ENCODE results near the gene MAT1A.
"Not testable (repeated sequence)": the region's sequence is repeated elsewhere in the genome, so short reads cannot be mapped to it uniquely, and the experiment has no call there.

DNA sequence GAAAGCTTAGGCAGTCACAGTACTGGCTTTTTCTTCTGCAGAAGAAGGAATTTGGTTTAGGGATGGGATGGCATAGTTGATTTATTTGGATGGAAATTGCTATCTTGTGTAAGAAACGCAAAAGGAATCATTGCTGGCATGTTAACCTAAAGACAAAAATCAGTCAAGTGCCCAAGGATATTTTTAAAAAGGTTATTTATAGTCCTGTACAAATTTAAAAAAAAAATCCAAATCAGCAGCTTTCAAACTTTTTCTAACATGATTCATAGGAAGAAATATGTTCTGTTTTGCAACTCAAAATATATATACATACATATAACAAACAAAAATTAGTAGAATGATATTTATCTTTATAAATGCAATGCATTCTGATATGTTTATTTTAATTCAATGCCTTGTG is 55.6 kb downstream of the MAT1A start:
- TF ChIP-seq, protein P1, sequence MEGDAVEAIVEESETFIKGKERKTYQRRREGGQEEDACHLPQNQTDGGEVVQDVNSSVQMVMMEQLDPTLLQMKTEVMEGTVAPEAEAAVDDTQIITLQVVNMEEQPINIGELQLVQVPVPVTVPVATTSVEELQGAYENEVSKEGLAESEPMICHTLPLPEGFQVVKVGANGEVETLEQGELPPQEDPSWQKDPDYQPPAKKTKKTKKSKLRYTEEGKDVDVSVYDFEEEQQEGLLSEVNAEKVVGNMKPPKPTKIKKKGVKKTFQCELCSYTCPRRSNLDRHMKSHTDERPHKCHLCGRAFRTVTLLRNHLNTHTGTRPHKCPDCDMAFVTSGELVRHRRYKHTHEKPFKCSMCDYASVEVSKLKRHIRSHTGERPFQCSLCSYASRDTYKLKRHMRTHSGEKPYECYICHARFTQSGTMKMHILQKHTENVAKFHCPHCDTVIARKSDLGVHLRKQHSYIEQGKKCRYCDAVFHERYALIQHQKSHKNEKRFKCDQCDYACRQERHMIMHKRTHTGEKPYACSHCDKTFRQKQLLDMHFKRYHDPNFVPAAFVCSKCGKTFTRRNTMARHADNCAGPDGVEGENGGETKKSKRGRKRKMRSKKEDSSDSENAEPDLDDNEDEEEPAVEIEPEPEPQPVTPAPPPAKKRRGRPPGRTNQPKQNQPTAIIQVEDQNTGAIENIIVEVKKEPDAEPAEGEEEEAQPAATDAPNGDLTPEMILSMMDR (IDR thresholded peaks at IDR 0.05), result not testable (repeated sequence)
- TF ChIP-seq POLR2A (IDR thresholded peaks at IDR 0.05), result not testable (repeated sequence)
